Measurements from ENCODE around the gene ZNF804B.
A peak's percentile ranks its signal among the peaks of the same experiment; 100 is the strongest.

The ZNF804B gene

DNA sequence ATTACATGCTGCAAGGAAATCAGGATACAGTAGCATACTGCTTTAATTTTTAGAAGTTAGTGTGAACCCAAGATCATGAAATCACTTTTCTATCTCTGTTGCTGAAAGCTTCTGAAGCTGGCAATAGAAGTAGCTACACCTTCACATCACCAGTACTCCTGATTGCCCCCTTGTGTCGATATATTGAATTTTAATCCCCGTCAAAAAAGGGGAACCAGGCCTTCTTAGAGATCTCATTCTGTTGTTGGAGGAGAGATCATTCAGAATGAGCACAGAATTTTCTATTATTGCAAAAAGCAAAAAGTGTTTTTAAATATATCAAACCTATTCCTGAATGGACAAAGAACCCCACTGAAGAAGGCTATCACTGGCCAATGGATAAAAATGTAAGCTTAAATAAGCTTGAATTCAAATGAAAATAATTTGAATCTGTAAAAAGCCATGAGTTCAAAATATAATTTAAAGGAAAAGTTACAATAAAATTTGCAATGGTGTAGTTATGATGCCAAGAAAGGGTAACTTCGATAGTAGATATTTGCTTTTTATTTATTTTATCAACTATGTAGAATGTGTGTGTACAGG, 75.7 kb downstream of the ZNF804B start:
- DNase-seq (ENCODE audit: low read depth): peak; percentile 1

DNA sequence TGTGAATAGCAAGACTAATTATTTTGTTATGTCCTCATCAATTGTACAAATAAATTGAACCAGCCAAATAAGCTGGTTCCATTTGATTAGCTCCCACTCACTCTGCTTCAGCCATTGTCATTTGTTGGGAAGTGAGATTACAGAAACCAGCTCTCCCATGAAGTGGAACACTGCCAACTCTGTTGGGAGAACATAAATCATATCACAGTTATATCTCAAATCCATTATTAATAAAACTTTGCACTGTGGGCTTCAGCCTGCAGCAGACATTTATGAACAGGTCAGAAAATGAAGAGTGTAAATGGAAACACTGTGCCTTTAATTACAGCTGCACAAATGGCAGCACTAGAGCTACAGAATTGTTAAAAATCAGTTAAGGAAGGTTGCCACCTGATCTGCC, 82.7 kb downstream of the ZNF804B start:
- no peak for DNase-seq (ENCODE audit: low read depth)

DNA sequence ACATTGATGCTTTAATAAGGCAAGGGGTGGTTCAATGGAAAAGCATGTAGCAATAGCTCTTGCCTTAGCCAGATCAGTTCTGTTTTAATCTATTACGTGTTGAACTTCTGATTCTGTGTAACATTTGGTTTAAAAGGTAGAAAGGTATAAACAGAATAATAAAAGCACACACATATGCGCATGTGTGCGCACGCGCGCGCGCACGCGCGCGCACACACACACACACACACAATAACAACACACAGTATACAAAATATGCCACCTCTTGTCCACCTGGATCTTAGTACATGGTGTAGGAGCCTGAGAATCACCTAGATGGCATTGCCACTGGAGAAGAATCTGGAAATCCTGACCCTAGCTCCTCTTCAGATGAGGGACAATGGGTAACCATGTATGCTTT, 85.6 kb downstream of the ZNF804B start:
- DNase-seq (ENCODE audit: low read depth): no peak

- DNase-seq (ENCODE audit: low read depth): no peak
Measured at GRCh38 chr7:88851220-88851619, 91.7 kb downstream of the ZNF804B start.

DNA sequence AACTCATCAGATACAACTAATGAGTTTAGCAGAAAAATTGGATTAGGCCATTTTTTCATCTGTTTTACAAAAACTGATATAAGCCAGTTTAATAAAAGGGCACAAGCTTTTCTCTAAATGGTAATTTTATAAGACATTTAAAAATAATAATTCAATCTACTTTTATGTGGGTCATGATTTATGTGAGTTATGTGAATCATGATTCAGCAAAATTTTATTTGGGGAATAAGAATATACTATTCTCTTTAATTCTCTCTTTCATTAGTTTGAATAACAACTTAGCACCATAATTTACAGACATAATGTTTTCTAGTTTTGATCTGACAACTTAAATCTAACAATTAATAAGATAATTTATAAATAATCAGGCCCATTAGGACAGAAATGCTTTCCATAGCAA, 99.8 kb downstream of the ZNF804B start:
- DNase-seq (ENCODE audit: low read depth): no peak

DNA sequence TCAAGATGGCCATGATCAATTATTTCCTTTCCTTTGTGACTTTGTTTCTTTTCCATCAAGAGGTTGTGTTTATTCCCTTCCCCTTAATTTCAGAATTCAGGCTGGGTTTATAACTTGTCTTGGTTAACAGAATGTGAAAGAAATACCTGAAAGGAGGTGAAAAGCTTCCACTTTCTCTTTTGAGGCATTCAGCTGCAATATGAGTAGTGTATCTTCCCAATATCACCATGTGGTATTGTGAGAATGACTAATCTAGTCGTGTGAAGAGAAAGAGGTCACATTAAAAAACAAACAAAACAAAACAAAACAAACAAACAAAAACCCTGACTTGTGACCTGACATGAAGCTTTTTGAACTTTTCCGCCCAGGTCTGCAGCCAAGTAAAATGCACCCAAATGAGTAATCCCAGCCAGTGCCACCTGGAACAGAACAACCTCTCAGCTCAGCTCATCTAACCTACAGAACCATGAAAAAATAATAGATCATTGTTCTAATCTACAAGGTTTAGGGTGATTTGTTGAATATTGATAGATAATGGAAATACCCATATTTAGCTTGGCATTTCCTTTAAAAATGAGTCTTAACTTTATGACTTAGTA, 106.9 kb downstream of the ZNF804B start:
- DNase-seq (ENCODE audit: low read depth): no peak

GRCh38 chr7:88867158-88867557, 107.7 kb downstream of the ZNF804B start:
- DNase-seq (ENCODE audit: low read depth): no peak

- no peak for DNase-seq (ENCODE audit: low read depth)
Measured at GRCh38 chr7:88868456-88868855, 109.0 kb downstream of the ZNF804B start.

DNA sequence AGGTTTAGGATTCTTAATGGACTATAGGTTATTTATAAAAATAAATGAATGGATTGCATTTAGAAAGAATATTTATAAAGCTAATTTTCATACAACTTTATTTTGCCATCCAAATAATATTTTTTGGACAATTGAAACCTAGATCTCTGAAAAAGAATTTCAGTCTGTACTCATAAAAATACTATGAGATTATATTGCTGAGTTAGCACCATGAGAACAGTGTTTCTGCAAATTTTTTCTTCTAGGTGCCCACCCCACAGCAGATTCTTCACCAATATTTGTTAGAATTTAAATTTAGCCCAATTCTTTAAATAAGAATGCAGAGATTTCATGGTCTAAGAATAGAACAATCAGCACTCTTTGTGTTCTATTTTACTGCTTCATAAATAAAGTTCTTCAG, 121.6 kb downstream of the ZNF804B start:
- no peak for DNase-seq (ENCODE audit: low read depth)

GRCh38 chr7:88885131-88885530, 125.6 kb downstream of the ZNF804B start:
- no peak for DNase-seq (ENCODE audit: low read depth)

GRCh38 chr7:88888684-88889083, 129.2 kb downstream of the ZNF804B start:
- DNase-seq (ENCODE audit: low read depth): no peak

GRCh38 chr7:88910516-88910915, 151.0 kb downstream of the ZNF804B start:
- no peak for DNase-seq (ENCODE audit: low read depth)

- DNase-seq (ENCODE audit: low read depth): no peak
Measured at GRCh38 chr7:88912852-88913251, 153.4 kb downstream of the ZNF804B start.

- DNase-seq (ENCODE audit: low read depth): no peak
Measured at GRCh38 chr7:88915615-88916014, 156.1 kb downstream of the ZNF804B start.

DNA sequence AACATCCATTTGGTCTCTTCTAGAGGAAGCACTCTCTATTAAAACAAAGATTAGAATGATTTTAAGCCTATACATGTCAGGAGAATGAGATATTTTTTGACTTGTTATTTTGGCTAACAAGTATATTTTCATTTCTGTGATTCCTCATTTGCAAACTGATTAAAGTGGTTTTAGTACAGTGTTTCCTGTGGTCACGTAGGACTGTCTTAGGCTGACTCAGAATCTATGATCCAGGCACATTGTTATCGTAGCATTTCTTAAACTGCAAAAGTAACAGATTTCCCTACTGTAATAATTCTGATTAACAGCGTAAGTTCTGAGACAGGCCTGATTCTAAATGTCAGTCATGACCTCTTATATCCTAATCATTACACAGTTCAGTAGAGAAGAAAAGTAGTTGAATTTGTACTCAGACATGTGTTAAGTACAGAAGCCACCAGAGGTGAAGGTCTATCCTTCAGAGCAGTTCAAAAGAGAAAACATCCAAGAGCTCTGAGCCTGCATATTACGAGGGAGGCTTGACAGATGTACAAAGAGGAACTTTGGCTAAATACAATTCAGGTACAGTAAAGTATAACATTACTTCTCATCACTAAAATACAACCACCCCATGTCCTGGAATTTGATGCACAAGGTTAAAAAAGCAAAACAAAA, 160.1 kb downstream of the ZNF804B start:
- no peak for DNase-seq (ENCODE audit: low read depth)

DNA sequence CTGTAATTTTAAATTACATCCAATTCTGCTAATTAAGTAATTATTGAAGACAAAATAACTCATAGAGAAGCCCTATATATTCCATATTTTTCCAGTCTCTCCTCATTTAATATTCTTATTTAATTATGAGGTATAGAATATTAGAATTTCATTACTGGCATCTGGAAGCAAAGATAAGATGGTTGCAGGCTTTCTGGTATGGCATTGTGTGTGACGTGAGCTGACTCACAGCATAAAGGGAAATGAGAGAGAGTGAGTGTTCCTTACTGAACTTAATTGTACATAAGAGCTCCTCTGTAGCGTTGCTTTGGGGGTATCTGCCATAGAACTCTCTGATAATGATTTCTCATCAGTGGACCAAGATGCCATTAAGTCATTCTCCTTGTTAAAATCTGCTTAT, 163.4 kb downstream of the ZNF804B start:
- no peak for DNase-seq (ENCODE audit: low read depth)

GRCh38 chr7:88928276-88928675, 168.8 kb downstream of the ZNF804B start:
- no peak for DNase-seq (ENCODE audit: low read depth)

GRCh38 chr7:88929719-88930118, 170.2 kb downstream of the ZNF804B start:
- DNase-seq (ENCODE audit: low read depth): no peak

DNA sequence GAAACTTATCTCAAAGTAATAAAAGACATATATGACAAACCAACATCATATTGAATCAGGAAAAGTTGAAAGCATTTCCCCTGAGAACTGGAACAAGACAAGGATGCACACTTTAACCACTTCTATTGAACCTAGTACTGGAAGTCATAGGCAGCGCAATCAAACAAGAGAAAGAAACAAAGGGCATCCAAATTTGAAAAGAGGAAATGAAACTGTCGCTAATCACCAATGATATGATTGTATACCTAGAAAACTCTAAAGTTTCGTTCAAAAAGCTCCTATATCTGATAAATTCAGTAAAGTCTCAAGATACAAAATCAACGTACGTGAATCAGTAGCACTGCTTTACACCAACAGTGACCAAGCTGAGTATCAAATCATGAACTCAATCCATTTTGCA, 173.8 kb downstream of the ZNF804B start:
- DNase-seq (ENCODE audit: low read depth): no peak

- no peak for DNase-seq (ENCODE audit: low read depth)
Measured at GRCh38 chr7:88942815-88943501, 183.5 kb downstream of the ZNF804B start.

GRCh38 chr7:88951826-88952225, 192.3 kb downstream of the ZNF804B start:
- no peak for DNase-seq (ENCODE audit: low read depth)

DNA sequence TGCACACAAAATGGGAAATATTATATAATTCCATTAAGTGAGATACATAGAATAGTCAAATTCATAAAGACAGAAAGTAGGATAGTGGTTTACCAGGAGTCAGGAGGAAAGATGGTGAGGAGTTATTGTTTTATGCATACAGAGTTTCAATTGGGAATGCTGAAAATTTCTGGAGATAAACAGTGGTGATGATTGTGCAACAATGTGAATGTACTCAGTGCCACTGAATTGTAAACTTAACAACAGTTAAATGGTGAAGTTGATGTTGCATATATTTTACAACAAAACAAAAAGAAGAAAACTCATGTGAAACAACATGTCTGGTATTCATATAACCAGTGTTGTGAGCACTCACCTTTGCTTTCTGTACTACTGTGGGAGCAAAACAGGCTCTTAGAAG, 204.9 kb downstream of the ZNF804B start:
- no peak for DNase-seq (ENCODE audit: low read depth)

DNA sequence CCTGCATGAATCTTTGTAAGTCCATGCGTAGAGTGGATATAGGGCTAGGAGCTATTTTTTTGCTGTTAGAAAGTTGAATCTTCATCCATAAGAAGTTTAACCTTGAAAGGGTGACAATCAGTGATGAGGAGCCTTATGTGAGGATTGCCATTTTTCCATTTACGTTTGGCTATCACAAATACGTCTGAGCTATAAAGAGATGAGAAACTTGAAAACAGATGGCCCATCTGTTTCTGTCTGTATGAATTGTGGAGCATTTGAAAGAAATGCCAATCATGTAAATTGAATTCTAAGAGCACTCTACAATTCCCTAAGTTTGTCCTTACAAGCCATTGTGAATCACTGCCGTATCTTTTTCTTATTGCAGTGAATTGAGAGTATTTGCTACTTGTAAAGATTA, 205.9 kb downstream of the ZNF804B start:
- no peak for DNase-seq (ENCODE audit: low read depth)

Measured in fibroblast of the conjunctiva (primary cell).